NCI-H748 (cell line): ENCODE data around the gene TMEM135.
A peak's percentile ranks its signal among the peaks of the same experiment; 100 is the strongest.

Experiments
- DNase-seq: peaks from one replicate; lab custom pipeline; 2025; ENCODE audit not compliant: unreplicated experiment; lab: John Stamatoyannopoulos, UW

Gene TMEM135

DNA sequence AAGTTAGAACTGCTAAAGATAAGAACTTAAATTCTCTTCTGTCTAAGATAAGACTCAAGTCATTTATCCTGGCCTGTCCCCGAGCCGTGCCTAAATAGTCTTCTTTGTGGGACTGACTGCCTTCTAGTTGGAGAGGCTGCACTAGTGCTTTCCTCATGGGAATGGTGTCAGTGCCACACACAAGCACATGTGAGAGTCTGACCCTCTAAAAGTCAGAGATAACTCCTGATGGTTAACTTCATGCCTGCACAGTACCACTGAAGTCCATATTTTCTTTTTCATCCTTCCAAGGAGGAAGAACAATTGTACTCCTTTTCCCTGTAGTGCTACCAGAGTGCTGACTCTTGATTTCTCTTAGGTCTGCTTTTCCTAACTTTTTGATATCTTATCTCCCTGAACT, 309.7 kb downstream of the TMEM135 start:
- no peak for DNase-seq

DNA sequence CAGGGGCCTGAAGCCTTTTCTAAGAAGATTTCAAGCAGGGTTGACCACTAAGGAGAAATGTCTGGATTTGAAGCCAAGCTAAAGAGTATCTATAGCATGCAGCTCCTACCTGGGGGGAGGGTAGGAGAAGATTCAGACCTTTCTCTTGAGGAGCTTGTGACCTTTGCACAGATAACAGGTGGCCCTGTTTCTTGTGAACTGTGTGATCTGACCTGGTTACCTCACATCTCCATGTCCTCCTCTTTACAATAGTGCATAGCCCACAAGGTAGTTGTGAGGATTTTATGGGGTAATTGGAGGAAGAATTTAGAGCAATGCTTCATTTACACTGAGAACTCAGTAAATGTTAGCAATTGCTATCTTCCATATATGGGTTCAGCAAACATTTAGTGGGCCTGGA, 310.1 kb downstream of the TMEM135 start:
- no peak for DNase-seq

DNA sequence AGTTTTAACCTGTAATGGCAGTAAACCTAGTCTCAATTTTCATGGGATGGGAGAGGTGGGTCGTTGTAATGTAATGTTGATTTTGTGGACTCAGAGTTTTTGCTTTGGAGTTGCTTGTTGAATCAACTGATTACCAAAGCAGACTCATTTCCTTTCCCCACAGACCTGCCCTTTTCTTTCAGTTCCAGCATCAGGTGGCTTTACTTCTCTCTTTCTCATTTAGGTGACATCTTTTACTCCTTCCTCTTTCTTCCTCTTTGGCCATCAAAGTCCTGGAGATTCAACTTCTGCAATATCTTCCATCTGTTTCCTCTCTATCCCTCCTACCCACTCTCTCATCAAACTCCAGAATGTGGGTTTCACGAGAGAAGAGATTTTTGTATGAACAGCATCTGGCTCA, 313.9 kb downstream of the TMEM135 start:
- DNase-seq, result no peak

DNA sequence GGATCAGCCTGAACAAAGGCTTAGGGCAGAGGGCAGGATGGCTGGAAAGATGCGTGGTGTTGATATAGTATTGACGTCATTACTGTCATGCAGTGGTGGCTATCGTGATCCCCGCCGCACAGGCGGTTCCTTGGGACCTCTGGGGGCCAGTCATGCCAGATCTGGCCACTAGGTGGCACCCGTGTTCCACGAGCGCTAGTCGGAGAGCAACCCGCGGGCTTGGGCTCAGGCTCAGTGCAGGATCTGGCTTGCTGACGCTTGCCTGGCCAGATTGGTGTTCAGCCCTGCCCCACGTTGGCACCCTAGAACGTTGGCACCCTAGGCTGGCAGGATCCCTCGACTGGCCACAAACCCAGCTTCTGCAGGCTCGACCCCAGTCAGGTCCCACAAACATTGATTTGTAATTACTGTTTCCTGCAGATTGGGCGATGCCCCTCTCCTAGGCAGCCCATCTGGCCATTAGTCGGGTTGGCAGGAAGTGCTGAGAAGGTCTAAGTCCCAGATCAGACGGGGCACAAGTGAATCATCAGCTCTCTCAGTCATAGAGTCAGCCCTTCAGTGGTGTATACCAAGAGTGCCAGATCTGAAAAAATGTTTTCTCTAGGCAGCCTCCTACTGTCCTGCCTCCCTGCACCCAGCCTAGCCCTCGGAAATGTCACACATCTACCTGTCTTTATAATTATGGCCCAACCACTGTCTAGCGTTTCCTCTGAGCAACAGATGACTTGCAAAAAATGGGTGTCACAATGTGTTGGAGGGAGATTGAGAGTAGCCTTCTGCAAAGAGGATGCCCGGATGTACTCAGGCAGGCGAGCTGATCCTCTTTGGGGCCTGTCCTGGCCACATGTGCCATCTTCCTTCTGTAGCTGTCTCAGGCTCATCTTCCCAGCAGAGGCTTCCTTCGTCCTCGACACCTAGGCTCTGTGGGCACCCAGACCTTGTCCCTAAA, 315.3 kb downstream of the TMEM135 start:
- peak; percentile 54 for DNase-seq

DNA sequence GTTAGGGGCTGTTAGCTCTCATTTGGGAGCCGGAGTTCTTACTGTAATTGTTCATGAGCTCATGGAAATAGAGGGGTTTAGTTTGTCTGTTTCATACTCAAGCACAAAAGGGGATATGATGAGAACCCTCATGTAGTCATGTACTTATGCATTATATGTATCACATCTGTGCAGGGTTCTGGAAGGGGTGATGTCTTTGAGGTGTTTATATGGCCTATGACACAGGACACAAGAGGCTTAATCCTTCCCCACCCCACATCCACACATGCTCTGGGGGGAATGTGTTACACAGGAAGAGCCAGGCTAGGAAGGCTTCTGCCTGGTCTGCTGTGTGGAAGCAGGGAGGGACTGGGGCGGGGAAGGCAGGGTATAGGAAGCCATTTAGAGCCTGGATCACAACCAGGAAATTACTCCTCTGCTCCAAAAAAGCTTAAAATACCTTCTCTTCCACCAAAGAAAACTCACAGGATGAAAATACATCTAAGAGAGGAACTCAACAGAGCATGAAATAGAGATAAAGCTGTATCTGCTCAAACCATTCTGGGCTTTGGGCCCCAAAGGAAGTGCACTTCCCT, 316.1 kb downstream of the TMEM135 start:
- no peak for DNase-seq

DNA sequence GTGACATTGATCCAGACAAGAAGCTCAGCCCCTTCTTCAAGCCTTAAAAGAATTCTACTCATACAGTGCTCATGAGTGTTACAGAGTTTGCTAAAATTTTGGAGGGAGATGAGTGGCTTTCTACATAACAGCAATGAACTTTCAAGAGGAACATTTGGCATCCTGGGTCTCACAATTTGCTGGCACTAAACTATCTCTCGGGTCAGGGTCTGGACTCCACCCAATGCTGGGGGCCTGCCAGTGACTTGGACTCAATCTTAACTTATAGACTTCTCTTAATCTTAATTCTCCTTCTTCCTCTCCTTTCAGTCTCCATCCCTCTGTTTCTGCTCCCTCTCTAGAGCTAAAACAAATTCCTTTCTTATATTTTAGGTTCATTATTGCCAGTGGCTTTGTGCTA, 317.9 kb downstream of the TMEM135 start:
- DNase-seq, result no peak

DNA sequence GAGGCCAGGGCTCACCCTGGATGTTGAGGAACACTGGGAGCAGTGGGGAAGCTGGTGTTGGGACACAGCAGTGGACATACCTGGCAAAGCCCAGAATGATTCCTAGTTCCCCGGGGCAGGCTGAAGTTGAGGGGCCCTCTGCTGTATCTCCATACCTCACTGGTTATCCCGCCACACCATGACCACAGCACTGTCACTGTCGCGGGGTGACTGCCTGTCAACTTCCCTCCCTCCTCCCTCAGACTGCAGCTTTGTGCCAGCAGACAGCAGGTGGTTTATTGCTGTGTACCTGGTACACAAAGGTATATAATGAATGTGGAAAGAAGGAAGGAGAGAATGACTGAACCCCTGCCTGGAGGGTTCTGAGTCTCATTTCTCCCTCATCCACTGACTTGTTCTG, 318.7 kb downstream of the TMEM135 start:
- peak; percentile 4 for DNase-seq

DNA sequence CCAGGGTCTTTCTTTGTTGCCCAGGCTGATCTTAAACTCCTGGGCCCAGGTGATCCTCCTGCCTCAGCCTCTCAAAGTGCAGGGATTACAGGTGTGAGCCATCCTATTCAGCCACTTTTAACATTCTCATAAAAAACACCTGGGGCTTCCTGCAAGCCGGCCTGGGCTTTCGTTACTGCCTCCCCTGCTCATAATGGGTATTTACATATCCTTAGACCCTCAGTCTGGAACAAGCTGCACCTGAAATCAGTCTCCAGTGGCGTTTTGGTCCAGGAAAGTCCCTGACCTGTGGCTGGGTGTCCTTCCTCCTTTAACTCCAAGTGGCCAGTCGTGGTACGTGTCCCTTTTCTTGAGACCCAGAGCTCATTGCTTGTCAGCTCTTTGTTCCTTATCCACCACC, 320.7 kb downstream of the TMEM135 start:
- no peak for DNase-seq

DNA sequence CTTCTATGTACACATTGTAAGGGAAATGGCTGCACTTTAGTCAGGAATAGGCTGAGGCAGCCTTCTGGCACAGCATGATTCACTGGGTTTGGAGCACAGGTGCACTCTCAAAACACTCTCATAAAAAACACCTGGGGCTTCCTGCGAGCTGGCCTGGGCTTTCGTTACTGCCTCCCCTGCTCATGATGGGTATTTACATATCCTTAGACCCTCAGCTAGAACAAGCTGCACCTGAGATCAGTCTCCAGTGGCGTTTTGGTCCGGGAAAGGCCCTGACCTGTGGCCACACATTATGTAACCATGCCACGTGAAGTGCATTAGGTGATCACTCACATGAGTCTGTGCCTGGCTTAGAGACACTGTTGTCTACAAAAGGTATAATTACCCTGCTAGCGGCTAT, 321.7 kb downstream of the TMEM135 start:
- peak; percentile 36 for DNase-seq

DNA sequence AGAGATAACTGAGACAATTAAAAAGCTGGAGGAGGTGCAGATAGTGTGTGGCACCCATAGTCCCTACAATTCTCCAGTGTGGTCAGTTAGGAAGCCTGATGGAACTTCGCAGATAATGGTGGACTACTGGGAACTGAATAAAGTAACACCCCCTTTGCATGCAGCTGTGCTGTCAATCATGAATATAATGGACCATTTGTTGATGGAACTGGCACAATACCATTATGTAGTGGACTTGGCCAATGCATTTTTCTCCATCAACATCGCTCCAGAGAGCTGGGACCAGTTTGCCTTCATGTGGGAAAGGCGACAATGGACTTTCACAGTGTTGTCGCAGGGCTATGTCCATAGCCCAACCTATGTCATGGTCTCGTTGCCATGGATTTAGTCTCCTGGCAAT, 324.2 kb downstream of the TMEM135 start:
- DNase-seq, result no peak

DNA sequence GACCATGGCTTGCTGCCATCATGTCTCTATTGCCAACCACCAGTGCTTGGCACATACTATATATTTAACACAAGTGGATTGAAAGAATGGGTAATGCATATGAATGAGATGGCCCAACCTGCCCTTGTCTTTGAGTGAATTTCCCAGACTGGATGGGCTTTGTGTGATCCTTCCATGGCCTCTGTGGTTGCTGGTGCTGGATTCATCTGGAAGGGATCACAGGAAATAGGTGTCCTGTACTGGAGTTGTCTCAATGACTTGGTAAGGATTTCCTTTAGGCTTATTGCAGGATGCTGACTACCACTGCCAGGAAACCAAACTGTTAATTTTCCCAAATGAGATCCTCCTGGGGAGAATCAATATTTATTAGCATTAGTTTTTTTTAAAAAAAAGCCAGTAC, 328.6 kb downstream of the TMEM135 start:
- no peak for DNase-seq

DNA sequence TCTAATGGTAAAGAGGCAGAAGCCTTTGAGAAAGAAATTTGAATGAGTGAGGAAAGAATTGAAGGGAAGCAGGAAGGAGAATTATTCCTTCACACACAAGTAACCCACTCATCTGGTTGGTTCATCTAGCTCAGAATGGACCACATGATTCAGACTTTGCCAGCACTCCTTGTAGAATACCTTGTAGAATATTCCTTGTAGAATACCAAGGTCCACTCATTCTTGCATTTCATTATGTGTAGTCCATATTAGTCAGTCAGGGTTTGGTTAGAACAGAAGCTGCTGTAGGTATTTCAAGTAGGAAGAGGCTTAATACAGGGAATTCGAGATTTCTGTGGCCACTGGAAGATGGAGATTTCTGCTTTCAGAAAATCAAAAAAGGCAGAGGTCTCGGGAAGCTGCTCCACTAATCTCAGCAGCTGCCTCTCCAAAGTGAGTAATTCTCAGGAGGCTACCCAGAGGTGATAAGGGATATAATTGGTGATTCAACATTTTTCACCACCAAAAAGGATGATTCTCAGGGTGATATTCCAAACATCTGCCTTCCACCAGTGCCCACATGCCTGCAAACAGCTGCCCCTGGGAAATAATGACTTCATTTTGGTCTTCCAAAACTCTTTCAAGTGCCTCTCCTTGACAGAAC, 329.1 kb downstream of the TMEM135 start:
- DNase-seq, result no peak

DNA sequence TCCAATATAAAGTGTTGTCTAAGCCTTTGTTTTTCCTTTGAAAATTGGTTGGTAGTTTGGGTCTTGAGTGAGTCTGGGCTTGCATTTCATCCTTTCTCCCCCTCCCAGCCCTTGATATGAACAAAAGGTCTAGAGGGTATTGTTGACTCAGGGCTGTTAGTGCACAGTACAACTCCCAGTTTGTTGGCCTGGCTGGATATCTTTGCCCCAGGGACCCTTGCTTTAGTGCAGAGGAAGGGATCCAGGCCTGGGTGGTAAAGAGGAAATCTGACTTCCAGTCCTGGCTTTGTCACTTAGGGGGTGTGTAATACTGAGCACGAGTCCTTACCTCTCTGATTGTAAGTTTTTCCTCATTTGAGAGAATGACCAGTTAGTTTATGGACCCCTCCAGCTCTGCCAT, 330.4 kb downstream of the TMEM135 start:
- DNase-seq, result no peak

DNA sequence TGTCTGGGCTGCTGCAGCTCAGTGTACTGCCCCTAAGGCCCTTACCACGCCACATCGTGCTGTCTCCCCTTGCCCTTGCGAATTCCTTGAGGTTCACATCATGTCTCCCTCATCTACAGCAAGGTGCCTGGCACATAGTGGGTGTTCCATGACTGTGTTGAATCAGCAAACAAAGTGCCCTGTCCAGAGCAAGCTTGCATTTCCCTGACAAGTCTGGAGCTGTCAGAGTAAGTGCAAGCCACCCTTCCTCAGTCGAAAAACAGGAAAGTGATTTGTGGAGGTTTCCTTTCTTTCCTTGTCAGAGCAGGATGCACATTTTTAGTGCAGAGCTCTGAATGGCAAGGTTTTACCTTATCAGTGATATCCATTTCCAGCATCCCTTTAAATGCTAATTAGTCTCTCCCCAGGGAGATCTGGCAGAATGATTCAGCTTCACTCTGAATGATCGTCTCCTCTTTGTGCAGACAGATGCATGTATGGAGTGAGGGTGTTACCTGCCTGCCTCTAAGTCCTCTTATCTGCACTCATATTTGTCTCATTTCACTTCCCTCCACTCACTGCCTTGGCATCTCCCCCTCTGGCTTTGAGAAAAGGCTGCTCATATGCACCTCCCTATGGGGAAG, 331.2 kb downstream of the TMEM135 start:
- DNase-seq, result no peak

DNA sequence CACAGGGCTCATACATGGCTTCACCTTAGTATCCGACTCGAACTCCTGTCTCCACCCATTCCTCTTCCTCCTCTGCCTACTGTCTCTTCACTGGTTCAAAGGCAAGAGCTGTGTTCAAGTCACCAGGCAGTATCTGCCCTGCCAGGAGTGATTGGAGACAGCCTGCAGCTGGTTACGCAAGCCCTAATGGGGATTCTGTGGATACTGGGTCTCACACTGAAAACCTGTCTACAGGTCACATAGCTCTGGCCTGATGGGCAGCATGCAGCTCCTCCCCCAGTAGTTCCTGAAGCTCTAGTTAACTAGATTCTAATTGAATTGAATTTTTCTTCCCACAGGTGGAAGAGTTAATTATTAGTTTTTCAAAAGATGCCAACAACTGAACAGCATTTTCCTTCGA, 332.2 kb downstream of the TMEM135 start:
- no peak for DNase-seq

DNA sequence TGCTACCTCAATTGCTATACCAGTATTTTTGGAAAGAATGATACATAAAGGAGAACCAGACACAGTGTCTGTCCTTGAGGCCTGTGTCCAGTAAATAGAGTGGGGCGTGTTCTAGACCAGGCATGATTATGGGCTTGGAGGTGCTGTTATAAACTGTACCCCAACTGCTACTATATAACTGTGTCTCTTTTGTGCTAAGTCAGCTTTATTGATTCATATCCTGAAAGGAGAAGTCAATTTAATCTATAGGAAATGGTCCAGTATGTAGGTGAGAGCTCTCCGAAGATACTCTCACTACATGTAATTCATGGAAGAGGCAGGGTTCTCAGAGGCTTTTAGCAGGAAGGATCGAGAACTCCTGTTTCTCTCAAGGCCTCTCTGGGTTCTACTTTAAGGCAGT, 334.3 kb downstream of the TMEM135 start:
- DNase-seq, result no peak
